ENCODE measurements around the gene DGCR2.

DGCR2 gene

DNA sequence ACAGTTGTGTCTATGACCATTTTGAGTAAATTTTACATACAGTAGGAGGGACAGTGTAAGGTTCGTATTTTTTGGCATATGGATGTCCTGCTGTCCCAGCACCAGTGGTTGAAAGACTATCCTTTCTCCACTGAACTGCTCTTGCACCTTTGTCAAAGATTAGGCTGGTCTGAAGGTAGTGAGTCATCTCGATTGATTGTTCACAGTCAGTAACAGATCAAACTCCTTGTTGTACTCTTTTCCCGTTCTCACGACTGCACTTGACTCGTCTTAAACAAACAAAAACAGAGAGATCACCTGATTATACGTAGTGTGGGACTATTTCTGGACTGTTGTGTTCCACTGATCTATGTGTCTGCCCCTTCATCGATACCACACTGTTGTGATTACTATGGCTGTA, 77.1 kb downstream of the DGCR2 start:
- H3K79me2 ChIP-seq (ENCODE audit: insufficient read depth, low read length), result no peaks in the 10 kb centered on the region
- H3K4me3 ChIP-seq (ENCODE audit: insufficient read depth, low read length, poor library complexity, severe bottlenecking), result no peak overlapping the region
- H3F3A ChIP-seq (ENCODE audit: insufficient read depth), result no peaks in the 10 kb centered on the region
- no peak for TF ChIP-seq EZH2phosphoT487 (conservative IDR thresholded peaks at IDR 0.05; ENCODE audit: low read length)
- TF ChIP-seq, protein P1, sequence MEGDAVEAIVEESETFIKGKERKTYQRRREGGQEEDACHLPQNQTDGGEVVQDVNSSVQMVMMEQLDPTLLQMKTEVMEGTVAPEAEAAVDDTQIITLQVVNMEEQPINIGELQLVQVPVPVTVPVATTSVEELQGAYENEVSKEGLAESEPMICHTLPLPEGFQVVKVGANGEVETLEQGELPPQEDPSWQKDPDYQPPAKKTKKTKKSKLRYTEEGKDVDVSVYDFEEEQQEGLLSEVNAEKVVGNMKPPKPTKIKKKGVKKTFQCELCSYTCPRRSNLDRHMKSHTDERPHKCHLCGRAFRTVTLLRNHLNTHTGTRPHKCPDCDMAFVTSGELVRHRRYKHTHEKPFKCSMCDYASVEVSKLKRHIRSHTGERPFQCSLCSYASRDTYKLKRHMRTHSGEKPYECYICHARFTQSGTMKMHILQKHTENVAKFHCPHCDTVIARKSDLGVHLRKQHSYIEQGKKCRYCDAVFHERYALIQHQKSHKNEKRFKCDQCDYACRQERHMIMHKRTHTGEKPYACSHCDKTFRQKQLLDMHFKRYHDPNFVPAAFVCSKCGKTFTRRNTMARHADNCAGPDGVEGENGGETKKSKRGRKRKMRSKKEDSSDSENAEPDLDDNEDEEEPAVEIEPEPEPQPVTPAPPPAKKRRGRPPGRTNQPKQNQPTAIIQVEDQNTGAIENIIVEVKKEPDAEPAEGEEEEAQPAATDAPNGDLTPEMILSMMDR (IDR thresholded peaks at IDR 0.05; ENCODE audit: insufficient read depth, low read length, poor library complexity, severe bottlenecking), result no peak
- no peak overlapping the region for H3K27ac ChIP-seq (ENCODE audit: low read depth, low read length)
- H3K9ac ChIP-seq (ENCODE audit: low read length), result no peak overlapping the region
- H3K36me3 ChIP-seq (ENCODE audit: low read length), result no peaks in the 10 kb centered on the region
- H3K9me2 ChIP-seq (replicated peaks; ENCODE audit: insufficient read depth, low read length), result no peaks in the 10 kb centered on the region
- H2AFZ ChIP-seq (ENCODE audit: low read depth, low read length, severe bottlenecking), result no peak overlapping the region
- no peaks in the 10 kb centered on the region for H3K27me3 ChIP-seq (ENCODE audit: low read length)
- H4K20me1 ChIP-seq (ENCODE audit: low read depth, low read length), result no peaks in the 10 kb centered on the region
- H3K9me3 ChIP-seq (ENCODE audit: insufficient read depth, low read length), result no peaks in the 10 kb centered on the region
- H3K4me2 ChIP-seq (ENCODE audit: low read depth, low read length, poor library complexity, severe bottlenecking), result no peak overlapping the region

DNA sequence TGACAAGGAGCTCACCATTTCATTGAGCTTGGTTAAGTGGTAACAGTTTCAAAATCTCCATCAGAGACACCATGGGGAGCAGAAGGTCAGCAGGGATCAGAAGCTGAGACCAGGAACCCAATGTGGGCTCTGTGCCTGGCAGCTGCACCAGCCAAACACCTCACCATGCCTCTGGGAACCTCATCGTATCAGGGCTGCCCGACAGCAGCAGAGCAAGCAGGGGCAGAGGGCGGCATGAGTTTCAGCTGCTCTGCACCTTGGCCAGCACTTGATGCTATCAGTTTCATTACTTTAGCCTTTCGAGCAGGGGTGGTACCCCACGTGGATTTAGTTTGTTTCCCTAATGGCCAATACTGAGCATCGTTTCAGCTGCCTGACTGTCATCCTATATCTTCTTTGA, 77.8 kb downstream of the DGCR2 start:
- Histone ChIP-seq H3K9me2 (replicated peaks; ENCODE audit: insufficient read depth, low read length) (no peaks in the 10 kb centered on the region), H4K20me1 (ENCODE audit: low read depth, low read length) (no peaks in the 10 kb centered on the region), H3K27ac (ENCODE audit: low read depth, low read length) (no peak overlapping the region), H3K9me3 (ENCODE audit: insufficient read depth, low read length) (no peaks in the 10 kb centered on the region), H3K9ac (ENCODE audit: low read length) (no peak overlapping the region), H3K4me3 (ENCODE audit: insufficient read depth, low read length, poor library complexity, severe bottlenecking) (no peak overlapping the region), H3K27me3 (ENCODE audit: low read length) (no peaks in the 10 kb centered on the region), H2AFZ (ENCODE audit: low read depth, low read length, severe bottlenecking) (no peak overlapping the region), H3F3A (ENCODE audit: insufficient read depth) (no peaks in the 10 kb centered on the region), H3K4me2 (ENCODE audit: low read depth, low read length, poor library complexity, severe bottlenecking) (no peak overlapping the region), H3K36me3 (ENCODE audit: low read length) (no peaks in the 10 kb centered on the region), H3K79me2 (ENCODE audit: insufficient read depth, low read length) (no peaks in the 10 kb centered on the region)
- TF ChIP-seq, protein P1 (IDR thresholded peaks at IDR 0.05; ENCODE audit: insufficient read depth, low read length, poor library complexity, severe bottlenecking), result no peak
- no peak for TF ChIP-seq EZH2phosphoT487 (conservative IDR thresholded peaks at IDR 0.05; ENCODE audit: low read length)

DNA sequence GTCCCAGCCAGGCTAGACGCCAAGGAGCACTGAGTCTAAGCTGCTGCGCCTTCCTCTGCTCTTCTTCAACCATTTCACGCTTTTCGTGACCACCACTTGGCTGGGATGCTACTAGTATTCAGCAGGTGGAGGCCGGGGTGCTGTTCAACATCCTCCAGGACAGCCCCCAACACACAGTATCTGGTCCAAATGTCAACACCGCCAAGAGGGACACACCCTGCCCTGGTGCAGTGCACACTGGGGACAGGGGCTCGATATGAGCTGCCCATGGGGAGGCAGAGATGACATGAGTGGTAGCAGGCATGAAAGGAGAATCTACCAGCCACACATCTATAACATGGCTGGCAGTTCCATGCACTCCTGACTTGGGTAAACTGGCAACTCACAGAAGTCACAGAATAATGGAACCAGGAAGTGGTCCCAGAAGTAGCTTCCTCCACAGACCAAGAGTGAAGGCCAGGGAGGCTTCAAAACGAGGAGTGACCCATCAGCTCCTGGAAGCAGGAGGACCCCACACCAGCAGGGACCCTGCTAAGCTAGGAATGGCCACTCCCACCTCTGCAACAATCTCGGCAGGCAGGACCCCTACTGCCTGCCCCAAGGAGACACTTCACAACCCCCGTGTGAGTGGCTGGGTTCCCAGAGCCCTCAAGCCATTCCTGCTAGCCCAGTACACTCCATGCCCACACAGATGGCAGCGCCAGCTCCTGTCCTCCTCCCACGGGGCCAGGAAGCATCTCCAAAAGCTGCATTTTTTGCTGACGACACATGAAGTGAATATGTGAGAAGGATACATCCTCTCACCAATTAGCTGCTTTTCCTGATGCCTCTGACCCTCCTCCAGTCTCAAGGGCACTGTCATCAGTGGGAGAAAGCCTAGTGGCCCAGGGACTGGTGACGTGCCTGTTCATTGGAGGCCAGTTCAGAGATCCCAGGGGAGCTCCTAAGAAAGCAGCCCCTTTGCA, 78.8 kb downstream of the DGCR2 start:
- Histone ChIP-seq H3K36me3 (ENCODE audit: low read length) (no peaks in the 10 kb centered on the region), H4K20me1 (ENCODE audit: low read depth, low read length) (no peaks in the 10 kb centered on the region), H3K9me2 (replicated peaks; ENCODE audit: insufficient read depth, low read length) (no peaks in the 10 kb centered on the region), H3K27me3 (ENCODE audit: low read length) (no peaks in the 10 kb centered on the region), H3K4me2 (ENCODE audit: low read depth, low read length, poor library complexity, severe bottlenecking) (no peak overlapping the region), H3K79me2 (ENCODE audit: insufficient read depth, low read length) (no peaks in the 10 kb centered on the region), H3K9me3 (ENCODE audit: insufficient read depth, low read length) (no peaks in the 10 kb centered on the region), H3K9ac (ENCODE audit: low read length) (no peak overlapping the region), H2AFZ (ENCODE audit: low read depth, low read length, severe bottlenecking) (no peak overlapping the region), H3F3A (ENCODE audit: insufficient read depth) (no peaks in the 10 kb centered on the region), H3K4me3 (ENCODE audit: insufficient read depth, low read length, poor library complexity, severe bottlenecking) (no peak overlapping the region), H3K27ac (ENCODE audit: low read depth, low read length) (no peak overlapping the region)
- no peak for TF ChIP-seq EZH2phosphoT487 (conservative IDR thresholded peaks at IDR 0.05; ENCODE audit: low read length)
- TF ChIP-seq, protein P1 (IDR thresholded peaks at IDR 0.05; ENCODE audit: insufficient read depth, low read length, poor library complexity, severe bottlenecking), result no peak
